H1 (cell line): Measurements from ENCODE around the gene GSG1L2. TPM values are rescaled to one million over a fixed set of nuclear protein-coding genes. Genes with fewer than 3 reads are reported as not detected.

ENCODE experiments used
- CTCF ChIA-PET: fragments of 300-600 bp; sonication (Branson Sonifier 250); formaldehyde crosslinking; loops from one replicate; lab custom pipeline; 2021; ENCODE audit not compliant: partially characterized antibody; lab: Charles Lee
- POLR2A ChIA-PET: fragments of 300-600 bp; sonication (Branson Sonifier 250); formaldehyde crosslinking; loops from one replicate; lab custom pipeline; 2021; ENCODE audit warnings: inconsistent platforms; ENCODE audit not compliant: partially characterized antibody; lab: Charles Lee
- DNase-seq, 2 experiments: peaks; one replicate each; pipeline versions ENCODE4 v3.0.0 to v3.0.0-alpha.2; 2010 to 2022; ENCODE audit warnings: low spot score in 2 of 2, low read depth in 1 of 2, mixed read lengths in 1 of 2
- FAIRE-seq: peaks from 2 replicates; lab custom pipeline; 2011; peaks lifted over from hg19 to GRCh38; lab: Jason Lieb, UNC
- H2AFZ ChIP-seq: 2 replicates; pipeline ENCODE4 v1.8.1; 2012; ENCODE audit warnings: low read length, inconsistent platforms
- H2AK5ac ChIP-seq: 2 replicates; pipeline ENCODE4 v1.6.1; 2013; ENCODE audit warnings: low read depth, low read length
- H2BK120ac ChIP-seq: replicated peaks from 2 replicates; pipeline ENCODE3; 2013; ENCODE audit warnings: low read depth, low read length, inconsistent platforms
- H2BK12ac ChIP-seq: 2 replicates; pipeline ENCODE4 v1.6.1; 2013; ENCODE audit warnings: low read depth, low read length
- H2BK15ac ChIP-seq: 2 replicates; pipeline ENCODE4 v1.6.1; 2013; ENCODE audit warnings: low read length
- H2BK20ac ChIP-seq: 2 replicates; pipeline ENCODE4 v1.6.1; 2013; ENCODE audit warnings: low read length
- H2BK5ac ChIP-seq: 2 replicates; pipeline ENCODE4 v1.6.1; 2013; ENCODE audit warnings: low read depth, low read length
- H3K14ac ChIP-seq: 2 replicates; pipeline ENCODE4 v1.6.1; 2013; ENCODE audit warnings: inconsistent platforms; ENCODE audit not compliant: insufficient read length
- H3K18ac ChIP-seq: 2 replicates; pipeline ENCODE4 v1.6.1; 2013; ENCODE audit warnings: low read length; ENCODE audit errors: extremely low read depth
- H3K23ac ChIP-seq: 2 replicates; pipeline ENCODE4 v1.6.1; 2013; ENCODE audit warnings: inconsistent platforms; ENCODE audit not compliant: insufficient read length
- H3K23me2 ChIP-seq: 2 replicates; pipeline ENCODE4 v1.6.1; 2013; ENCODE audit warnings: low read depth, low read length
- H3K27ac ChIP-seq: 2 replicates; pipeline ENCODE4 v1.6.1; 2011; ENCODE audit warnings: low read depth, low read length, inconsistent platforms
- H3K27me3 ChIP-seq, 4 experiments: replicated peaks in 1 of 4; 1 replicate in 1 of 4; 2 replicates in 3 of 4; pipeline versions ENCODE4 v1.6.1 to v1.8.1; 2011 to 2013; ENCODE audit warnings: low read length in 3 of 4, mild to moderate bottlenecking in 3 of 4, inconsistent platforms in 2 of 4, mixed read lengths in 2 of 4, moderate library complexity in 1 of 4; ENCODE audit not compliant: control insufficient read depth in 3 of 4, insufficient read depth in 3 of 4; ENCODE audit errors: extremely low read depth in 1 of 4
- H3K36me3 ChIP-seq, 4 experiments: 2 replicates each; pipeline versions ENCODE4 v1.6.1 to v1.8.1; 2011 to 2013; ENCODE audit warnings: mild to moderate bottlenecking in 4 of 4, low read length in 3 of 4, moderate library complexity in 2 of 4, control low read depth in 1 of 4, inconsistent platforms in 1 of 4; ENCODE audit not compliant: insufficient read depth in 4 of 4, control insufficient read depth in 2 of 4
- H3K4ac ChIP-seq: replicated peaks from 2 replicates; pipeline ENCODE3; 2013; ENCODE audit warnings: low read length, low read depth, mixed read lengths, inconsistent platforms; ENCODE audit not compliant: insufficient read length
- H3K4me1 ChIP-seq, 4 experiments: replicated peaks in 1 of 4; 1 replicate in 1 of 4; 2 replicates in 3 of 4; pipeline versions ENCODE4 v1.6.1 to v1.8.1; 2011 to 2013; ENCODE audit warnings: low read length in 3 of 4, inconsistent platforms in 2 of 4, mixed read lengths in 1 of 4; ENCODE audit not compliant: insufficient read depth in 4 of 4, control insufficient read depth in 3 of 4
- H3K4me2 ChIP-seq, 2 experiments: 2 replicates each; pipeline versions ENCODE4 v1.6.1 to v1.8.1; 2011 to 2013; ENCODE audit warnings: low read depth in 2 of 2, low read length in 2 of 2, control low read depth in 1 of 2, inconsistent platforms in 1 of 2, mild to moderate bottlenecking in 1 of 2; ENCODE audit not compliant: insufficient read depth in 1 of 2
- H3K4me3 ChIP-seq, 4 experiments: fragments of 200-600, 300-600 bp in 1 of 4; sonication (generic), shearing (Covaris generic), sonication (Bioruptor Twin) in 1 of 4; 2 replicates each; pipeline versions ENCODE4 v1.5.1 to v1.8.1; 2011 to 2016; ENCODE audit warnings: low read length in 4 of 4, low read depth in 3 of 4, control low read depth in 2 of 4, inconsistent platforms in 2 of 4, mild to moderate bottlenecking in 2 of 4, mixed read lengths in 1 of 4, moderate library complexity in 1 of 4; ENCODE audit not compliant: insufficient read depth in 2 of 4; ENCODE audit errors: extremely low read depth in 1 of 4
- H3K56ac ChIP-seq: replicated peaks from 2 replicates; pipeline ENCODE3; 2013; ENCODE audit warnings: low read depth, mild to moderate bottlenecking, mixed read lengths, low read length, inconsistent platforms; ENCODE audit not compliant: insufficient read length
- H3K79me1 ChIP-seq: 2 replicates; pipeline ENCODE4 v1.6.1; 2013; ENCODE audit warnings: low read depth, low read length, control low read depth
- H3K79me2 ChIP-seq, 2 experiments: 2 replicates each; pipeline versions ENCODE4 v1.6.1 to v1.8.1; 2012 to 2013; ENCODE audit warnings: low read length in 2 of 2, mild to moderate bottlenecking in 2 of 2, inconsistent platforms in 1 of 2; ENCODE audit not compliant: insufficient read depth in 2 of 2, control insufficient read depth in 1 of 2
- H3K9ac ChIP-seq, 4 experiments: replicated peaks in 1 of 4; 1 replicate in 1 of 4; 2 replicates in 3 of 4; pipeline versions ENCODE4 v1.6.1 to v1.8.1; 2011 to 2013; ENCODE audit warnings: low read depth in 3 of 4, low read length in 3 of 4, control low read depth in 2 of 4, mild to moderate bottlenecking in 2 of 4, moderate library complexity in 2 of 4, inconsistent platforms in 1 of 4; ENCODE audit errors: extremely low read depth in 1 of 4
- H3K9me3 ChIP-seq, 2 experiments: 2 replicates each; pipeline versions ENCODE4 v1.6.1 to v1.8.1; 2012 to 2013; ENCODE audit warnings: mild to moderate bottlenecking in 2 of 2, moderate library complexity in 2 of 2, control low read depth in 1 of 2, inconsistent platforms in 1 of 2, low read depth in 1 of 2, low read length in 1 of 2, mixed read lengths in 1 of 2; ENCODE audit not compliant: insufficient read depth in 2 of 2
- H4K20me1 ChIP-seq, 2 experiments: replicated peaks in 1 of 2; 2 replicates each; pipeline versions ENCODE3 to v1.8.1; 2011 to 2013; ENCODE audit warnings: inconsistent platforms in 2 of 2, low read length in 2 of 2, mild to moderate bottlenecking in 1 of 2; ENCODE audit not compliant: insufficient read depth in 2 of 2, control insufficient read depth in 1 of 2
- H4K5ac ChIP-seq: 2 replicates; pipeline ENCODE4 v1.6.1; 2013; ENCODE audit warnings: low read length, low read depth, mixed read lengths, inconsistent platforms; ENCODE audit not compliant: insufficient read length
- H4K8ac ChIP-seq: 2 replicates; pipeline ENCODE4 v1.8.0; 2013; ENCODE audit warnings: mild to moderate bottlenecking, moderate library complexity, low read length, inconsistent platforms; ENCODE audit not compliant: insufficient read depth; ENCODE audit errors: extremely low read depth
- H4K91ac ChIP-seq: replicated peaks from 2 replicates; pipeline ENCODE3; 2013; ENCODE audit warnings: low read length, mixed read lengths, inconsistent platforms; ENCODE audit not compliant: insufficient read length
- CBX8 ChIP-seq: fragments of 300-800, 300-1000 bp; sonication (generic); IDR thresholded peaks from 2 replicates; pipeline ENCODE4 v1.7.1; 2016; ENCODE audit warnings: low read depth, low read length, borderline replicate concordance
- SIRT6 ChIP-seq: IDR thresholded peaks from one replicate; pipeline ENCODE4 v1.7.1; 2012; ENCODE audit warnings: low read length, inconsistent platforms
- WGBS, 2 experiments: shearing (Covaris generic) in 1 of 2; methylation state at CpG; one replicate each; pipeline versions ENCODE4 v1.1.6 to v1.1.7; 2013 to 2015; ENCODE audit warnings: low lambda C conversion rate in 2 of 2, mixed read lengths in 2 of 2, inconsistent platforms in 1 of 2, low coverage in 1 of 2, missing lambda C conversion rate in 1 of 2; ENCODE audit not compliant: insufficient replicate concordance in 2 of 2, insufficient coverage in 1 of 2, insufficient read length in 1 of 2; ENCODE audit errors: extremely low coverage in 1 of 2, missing lambda C conversion rate in 1 of 2; 5-methylcytosine and 5-hydroxymethylcytosine counted together
- polyA plus RNA-seq, 7 experiments: library from polyadenylated mRNA; depleted of rRNA in 3 of 7; stranded (reverse) in 5 of 7; unstranded in 2 of 7; fragments of >200 nt in 5 of 7; fragments of 200-250 nt in 2 of 7; gene quantifications; 1 replicate in 5 of 7; 2 replicates in 1 of 7; 4 replicates in 1 of 7; pipeline versions ENCODE4 v1.2.1 to v1.2.3, GENCODE V29; 2011 to 2013; ENCODE audit warnings: missing spikeins in 2 of 7, mixed read lengths in 2 of 7
- total RNA-seq: library from RNA; stranded (reverse); fragmentation: NEBNext Ultra II Directional; extraction: Animal tissue kit (Norgen Biotek cat#: 25700); gene quantifications from 2 replicates; pipeline ENCODE4 v1.2.1, GENCODE V29; 2021

GSG1L2 gene
- total and polyA plus RNA-seq, 2 of the 8 experiments (the other 6 are each of a cell fraction or from before 2014, with no cell fraction given) = not detected

GRCh38 chr17:9814337-9814945, 7.4 kb downstream of the GSG1L2 start:
- 0 out of 4 replicates have a peak, but pooled peaks cover 0 to under 1% of the 10 kb centered on the region in 2 experiments for H3K9me3 ChIP-seq
- no peak overlapping the region for H2BK20ac ChIP-seq
- no peaks in the 10 kb centered on the region for H3K79me1 ChIP-seq
- H2BK12ac ChIP-seq = no peak overlapping the region
- no peak overlapping the region for H3K27ac ChIP-seq
- H3K23me2 ChIP-seq = peaks cover 2% of the 10 kb centered on the region; the same call in 1 of the 2 replicates
- H2BK5ac ChIP-seq = no peak overlapping the region
- no peak overlapping the region for H2BK120ac ChIP-seq
- no peaks in the 10 kb centered on the region for H3K79me2 ChIP-seq
- no peak overlapping the region for H3K23ac ChIP-seq
- POLR2A ChIA-PET = no interaction called here
- H3K36me3 ChIP-seq = no peaks in the 10 kb centered on the region
- FAIRE-seq = no peak
- H4K91ac ChIP-seq = no peak overlapping the region
- H3K18ac ChIP-seq = no peak overlapping the region
- H2AFZ ChIP-seq = no peak overlapping the region
- H3K4me3 ChIP-seq = no peak overlapping the region
- H3K14ac ChIP-seq = no peak overlapping the region
- no peaks in the 10 kb centered on the region for H3K4me1 ChIP-seq
- H4K8ac ChIP-seq = no peak overlapping the region
- CTCF ChIA-PET = no interaction called here
- peaks cover 0 to 2% of the 10 kb centered on the region in 2 experiments for H4K20me1 ChIP-seq
- no peak overlapping the region for H3K56ac ChIP-seq
- H3K27me3 ChIP-seq = no peaks in the 10 kb centered on the region
- no peak overlapping the region for H2BK15ac ChIP-seq
- no peak overlapping the region for H2AK5ac ChIP-seq
- no peak overlapping the region for H3K4ac ChIP-seq
- no peak overlapping the region for H4K5ac ChIP-seq
- no peak for DNase-seq
- no peak overlapping the region for H3K9ac ChIP-seq
- 85% methylated on average over 14 of the region's 14 CpGs; no CpG with 5 or more reads in 1 of the 2 experiments for WGBS, 2 experiments
- no peak overlapping the region for H3K4me2 ChIP-seq
- TF ChIP-seq CBX8 (no peak), SIRT6 (no peak)
